ENCODE measurements around the gene VWCE. TPM values are rescaled to one million over a fixed set of nuclear protein-coding genes. Genes with fewer than 3 reads are reported as not detected.

VWCE gene
- total and polyA plus RNA-seq, 8 donors = 0.16 to 0.90 (median 0.36) TPM

GRCh38 chr11:61280883-61281580, 14.1 kb downstream of the VWCE start:
- H3K4me1 ChIP-seq = no peaks in the 10 kb centered on the region
- no peaks in the 10 kb centered on the region for H3K27me3 ChIP-seq
- DNase-seq = no peak
- no peak overlapping the region for H3K27ac ChIP-seq
- no peak overlapping the region for H3K4me3 ChIP-seq
- intact Hi-C loops (cut with DNase I) = no loop called here
- ATAC-seq = no peak
- TF ChIP-seq CTCF (IDR thresholded peaks at IDR 0.05) = no peak
- no peaks in the 10 kb centered on the region for H3K9me3 ChIP-seq
- FAIRE-seq = no peak
- no peaks in the 10 kb centered on the region for H3K36me3 ChIP-seq
- 80 to 86% methylated on average over 20 of the region's 20 CpGs for WGBS, 2 donors

DNA sequence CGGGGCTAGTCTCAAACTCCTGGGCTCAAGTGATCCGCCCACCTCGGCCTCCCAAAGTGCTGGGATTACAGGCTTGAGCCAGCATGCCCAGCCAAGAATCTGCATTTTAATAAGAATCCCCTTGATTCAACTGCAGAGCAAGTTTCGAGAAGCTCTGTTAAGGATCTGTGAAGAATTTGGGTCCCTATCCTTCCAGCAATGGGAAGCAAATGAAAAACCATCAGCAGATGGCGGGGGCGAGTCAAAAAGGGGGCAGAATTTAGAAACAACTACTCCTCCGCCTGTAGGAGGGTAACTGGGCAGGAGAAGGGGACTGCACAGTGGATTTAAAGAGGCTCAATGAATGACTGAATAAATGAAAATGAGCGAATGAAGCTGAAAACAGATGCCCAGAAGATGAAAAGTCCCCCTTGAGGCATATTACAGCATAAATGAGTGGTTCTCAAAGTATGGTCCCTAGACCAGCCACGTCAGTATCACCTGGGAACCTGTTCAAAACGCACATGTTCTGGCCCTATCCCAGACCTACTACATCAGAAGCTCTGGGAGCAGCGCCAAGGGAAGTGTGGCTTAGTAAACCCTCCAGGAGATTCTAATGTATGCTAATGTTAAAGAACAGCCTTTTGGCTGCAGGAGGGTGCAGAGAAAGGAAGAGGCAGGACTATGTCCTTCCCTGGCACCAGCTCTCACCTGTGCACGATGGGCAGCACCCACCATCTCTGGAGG, 15.0 kb downstream of the VWCE start:
- Histone ChIP-seq H3K4me3 (no peak overlapping the region), H3K9me3 (no peaks in the 10 kb centered on the region), H3K27me3 (no peaks in the 10 kb centered on the region), H3K27ac (no peak overlapping the region), H3K36me3 (no peaks in the 10 kb centered on the region), H3K4me1 (no peaks in the 10 kb centered on the region)
- ATAC-seq (peak in 2 of 4 donors; percentile 48 to 56), DNase-seq (peak in 1 of 6 donors; percentile 43), FAIRE-seq (no peak)
- WGBS, 2 donors = 62 to 71% methylated on average over 12 of the region's 12 CpGs
- intact Hi-C loops (cut with DNase I) = no loop called here
- TF ChIP-seq CTCF (IDR thresholded peaks at IDR 0.05) = no peak

- no peak for TF ChIP-seq CTCF (IDR thresholded peaks at IDR 0.05)
- ATAC-seq = no peak
- Histone ChIP-seq H3K4me3 (no peak overlapping the region), H3K4me1 (no peaks in the 10 kb centered on the region), H3K27me3 (no peaks in the 10 kb centered on the region), H3K9me3 (no peaks in the 10 kb centered on the region), H3K27ac (no peak overlapping the region), H3K36me3 (no peaks in the 10 kb centered on the region)
- WGBS, 2 donors = 59 to 63% methylated on average over 10 of the region's 10 CpGs
- no peak for FAIRE-seq
- intact Hi-C loops (cut with DNase I) = no loop called here
- DNase-seq = no peak
Observed at GRCh38 chr11:61278001-61278470, 17.1 kb downstream of the VWCE start.

- ATAC-seq = no peak
- Histone ChIP-seq H3K9me3 (no peaks in the 10 kb centered on the region), H3K36me3 (no peaks in the 10 kb centered on the region), H3K27me3 (no peaks in the 10 kb centered on the region), H3K4me1 (no peaks in the 10 kb centered on the region), H3K27ac (no peak overlapping the region), H3K4me3 (no peak overlapping the region)
- no peak for FAIRE-seq
- WGBS, 2 donors = 81 to 90% methylated on average over 14 of the region's 14 CpGs
- TF ChIP-seq CTCF (IDR thresholded peaks at IDR 0.05) = no peak
- no peak for DNase-seq
- intact Hi-C loops (cut with DNase I) = no loop called here
Observed at GRCh38 chr11:61277186-61278000, 17.7 kb downstream of the VWCE start.

Data from pancreas (tissue), 10 donors.